MM.1S (cell line): ENCODE data around the gene CANT1.
A peak's percentile ranks its signal among the peaks of the same experiment; 100 is the strongest.

Experiments used
- DNase-seq: peaks from one replicate; pipeline ENCODE4 v3.0.0-alpha.2; 2015
- H2AFZ ChIP-seq: fragments of 300-600 bp; sonication (generic); 2 replicates; pipeline ENCODE4 v1.6.0; 2016; ENCODE audit warnings: antibody characterized with exemption, low read length
- H3F3A ChIP-seq: fragments of 300-600 bp; sonication (generic); 2 replicates; pipeline ENCODE4 v1.6.1; 2016; ENCODE audit warnings: mild to moderate bottlenecking, antibody characterized with exemption, low read length, moderate library complexity, mixed read lengths; ENCODE audit not compliant: insufficient read depth
- H3K27ac ChIP-seq: fragments of 300-600 bp; sonication (generic); 2 replicates; pipeline ENCODE4 v1.5.1; 2016; ENCODE audit warnings: mild to moderate bottlenecking, low read length
- H3K27me3 ChIP-seq: fragments of 300-600 bp; sonication (generic); replicated peaks from 2 replicates; pipeline ENCODE4 v1.6.0; 2016; ENCODE audit warnings: low read length; ENCODE audit not compliant: insufficient read depth
- H3K36me3 ChIP-seq: fragments of 300-600 bp; sonication (generic); replicated peaks from 2 replicates; pipeline ENCODE4 v1.6.1; 2016; ENCODE audit warnings: mild to moderate bottlenecking, low read length, mixed read lengths; ENCODE audit not compliant: insufficient read depth
- H3K4me1 ChIP-seq: fragments of 300-600 bp; sonication (generic); 2 replicates; pipeline ENCODE4 v1.6.1; 2016; ENCODE audit warnings: low read length, mixed read lengths
- H3K4me2 ChIP-seq: fragments of 300-600 bp; sonication (generic); 2 replicates; pipeline ENCODE4 v1.6.0; 2016; ENCODE audit warnings: low read depth, low read length
- H3K4me3 ChIP-seq: fragments of 300-600 bp; sonication (generic); 2 replicates; pipeline ENCODE4 v1.5.1; 2016; ENCODE audit warnings: low read length, mixed read lengths
- H3K79me2 ChIP-seq: fragments of 300-600 bp; sonication (generic); 2 replicates; pipeline ENCODE4 v1.6.1; 2016; ENCODE audit warnings: mixed run types, low read length, mixed read lengths
- H3K9ac ChIP-seq: fragments of 300-600 bp; sonication (generic); 2 replicates; pipeline ENCODE4 v1.6.1; 2016; ENCODE audit warnings: low read length, mixed read lengths
- H3K9me2 ChIP-seq: fragments of 300-600 bp; sonication (generic); replicated peaks from 2 replicates; pipeline ENCODE4 v1.6.1; 2016; ENCODE audit warnings: mild to moderate bottlenecking, low read length, mixed read lengths; ENCODE audit not compliant: insufficient read depth
- H3K9me3 ChIP-seq: fragments of 300-600 bp; sonication (generic); replicated peaks from 2 replicates; pipeline ENCODE4 v1.6.1; 2016; ENCODE audit warnings: mild to moderate bottlenecking, low read length, mixed read lengths; ENCODE audit not compliant: insufficient read depth
- H4K20me1 ChIP-seq: fragments of 300-600 bp; sonication (generic); 2 replicates; pipeline ENCODE4 v1.6.1; 2016; ENCODE audit warnings: mild to moderate bottlenecking, low read length, moderate library complexity, mixed read lengths; ENCODE audit not compliant: insufficient read depth
- CTCF ChIP-seq: fragments of 300-600 bp; sonication (generic); IDR thresholded peaks from 2 replicates; pipeline ENCODE4 v1.5.1; 2016; ENCODE audit warnings: antibody characterized with exemption, low read length, mixed read lengths
- EZH2 ChIP-seq: fragments of 300-600 bp; sonication (generic); optimal IDR thresholded peaks from 2 replicates; pipeline ENCODE3; 2017; ENCODE audit warnings: low read depth, mild to moderate bottlenecking, antibody characterized with exemption, low read length, mixed read lengths
- EZH2phosphoT487 ChIP-seq: fragments of 300-600 bp; sonication (generic); IDR thresholded peaks from 2 replicates; pipeline ENCODE4 v1.6.1; 2018; ENCODE audit warnings: antibody characterized with exemption, low read length

The CANT1 gene

GRCh38 chr17:79027274-79027924 is 17.8 kb upstream of the CANT1 start:
- H3K9ac ChIP-seq: no peak overlapping the region
- DNase-seq: no peak
- no peaks in the 10 kb centered on the region for H4K20me1 ChIP-seq
- H3K9me3 ChIP-seq: no peaks in the 10 kb centered on the region
- H3K79me2 ChIP-seq: no peaks in the 10 kb centered on the region
- H3K4me2 ChIP-seq: no peak overlapping the region
- H3K27me3 ChIP-seq: peaks cover 97% of the 10 kb centered on the region
- no peak overlapping the region for H3K4me3 ChIP-seq
- no peak overlapping the region for H3K27ac ChIP-seq
- no peaks in the 10 kb centered on the region for H3K36me3 ChIP-seq
- no peaks in the 10 kb centered on the region for H3K9me2 ChIP-seq
- H2AFZ ChIP-seq: no peak overlapping the region
- H3F3A ChIP-seq: no peaks in the 10 kb centered on the region
- H3K4me1 ChIP-seq: no peaks in the 10 kb centered on the region
- TF ChIP-seq EZH2phosphoT487 (no peak), CTCF (no peak), EZH2 (no peak)

DNA sequence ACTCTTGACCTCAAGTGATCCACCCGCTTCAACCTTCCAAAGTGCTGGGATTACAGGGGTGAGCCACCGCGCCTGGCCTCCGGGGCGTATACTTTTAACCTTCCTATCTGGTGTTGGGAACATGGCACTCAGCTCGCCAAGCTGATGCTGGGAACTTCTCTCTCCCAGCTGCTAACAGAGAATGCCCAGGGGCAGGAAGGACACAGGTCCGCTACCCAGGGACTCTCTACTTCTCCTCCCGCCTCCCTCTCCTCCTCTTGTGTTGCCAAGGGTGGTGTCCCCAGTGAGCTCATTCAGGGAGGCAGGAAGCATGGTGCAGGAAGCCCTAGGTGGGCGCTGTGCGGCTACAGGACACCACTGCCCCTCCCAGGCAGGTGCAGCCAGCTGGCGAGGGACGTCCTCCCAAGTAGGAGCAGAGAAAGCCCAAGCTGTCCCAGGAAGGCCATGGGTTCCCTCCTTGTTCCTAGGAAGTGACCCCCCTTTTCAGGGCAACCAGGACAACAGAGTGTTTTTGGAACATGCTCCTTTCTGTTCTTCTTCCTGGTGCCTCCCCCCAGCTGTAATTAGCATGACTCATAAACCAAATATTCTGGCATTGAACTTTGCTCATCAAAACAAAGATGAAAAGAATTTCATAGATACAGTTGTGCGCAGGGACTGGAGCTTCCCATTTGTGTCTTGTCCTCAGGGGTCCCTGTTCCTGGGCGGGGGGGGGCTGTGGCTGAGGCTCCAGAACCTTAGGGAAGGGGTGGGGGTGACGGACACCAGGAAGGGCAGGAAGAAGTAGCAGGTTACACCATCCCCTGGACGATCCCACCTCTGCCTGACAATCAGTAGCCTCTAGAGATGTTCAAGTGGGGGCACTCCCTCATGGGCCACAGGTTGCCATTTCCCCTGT is 17.1 kb upstream of the CANT1 start:
- Histone ChIP-seq H4K20me1 (no peaks in the 10 kb centered on the region), H3K27me3 (peaks cover 97% of the 10 kb centered on the region), H2AFZ (no peak overlapping the region), H3K9me3 (no peaks in the 10 kb centered on the region), H3K27ac (no peak overlapping the region), H3K9ac (no peak overlapping the region), H3K4me3 (no peak overlapping the region), H3K9me2 (no peaks in the 10 kb centered on the region), H3K4me2 (no peak overlapping the region), H3K36me3 (no peaks in the 10 kb centered on the region), H3K79me2 (no peaks in the 10 kb centered on the region), H3K4me1 (no peaks in the 10 kb centered on the region), H3F3A (no peaks in the 10 kb centered on the region)
- TF ChIP-seq EZH2 (no peak), EZH2phosphoT487 (no peak), CTCF (no peak)
- DNase-seq: no peak

DNA sequence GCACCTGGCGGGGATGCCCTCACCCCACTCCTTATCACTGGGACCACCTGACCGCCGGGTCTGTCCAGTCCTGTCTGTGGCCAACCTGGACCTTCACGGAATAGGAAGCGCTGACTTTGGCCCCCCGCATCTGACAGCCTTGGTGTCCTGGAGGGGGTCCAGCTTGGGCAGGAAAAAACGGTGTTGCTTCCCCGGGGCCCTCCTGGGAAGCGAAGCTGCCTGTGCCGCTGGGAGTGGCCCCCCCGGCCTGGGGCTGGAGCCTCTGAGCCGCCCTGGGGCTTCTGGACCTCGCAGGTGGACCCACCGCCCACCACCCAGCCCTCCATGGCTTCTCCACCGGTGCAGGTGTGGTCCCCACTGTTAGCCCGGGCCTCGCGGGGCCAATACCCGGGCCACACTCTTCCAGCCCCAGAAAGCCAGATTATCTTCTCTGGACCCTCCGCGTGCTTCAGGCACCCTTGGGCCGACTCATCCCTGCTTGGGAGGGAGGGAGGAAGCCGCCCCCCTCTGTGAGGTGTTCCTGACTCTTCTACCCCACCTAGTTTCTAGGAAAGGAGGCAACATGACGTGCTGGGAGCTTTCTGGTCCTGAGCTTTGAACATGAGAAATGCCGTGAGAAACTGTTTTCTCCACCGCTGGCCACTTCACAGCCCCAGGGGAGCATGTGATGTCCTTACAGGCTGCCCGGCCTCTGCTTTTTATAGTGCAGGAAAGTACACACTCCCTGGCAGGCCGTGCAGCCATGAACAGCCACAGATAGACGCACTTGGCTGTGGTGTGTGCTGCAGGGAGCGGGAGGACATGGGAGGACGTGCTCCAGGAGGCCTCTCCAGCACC is 15.6 kb upstream of the CANT1 start:
- H3K4me3 ChIP-seq: peak overlapping the region; percentile 74
- no peaks in the 10 kb centered on the region for H3K4me1 ChIP-seq
- no peak for TF ChIP-seq CTCF
- TF ChIP-seq EZH2phosphoT487: no peak
- TF ChIP-seq EZH2: no peak
- no peaks in the 10 kb centered on the region for H3K9me2 ChIP-seq
- no peak overlapping the region for H3K27ac ChIP-seq
- DNase-seq: no peak
- no peak overlapping the region for H2AFZ ChIP-seq
- no peaks in the 10 kb centered on the region for H3K36me3 ChIP-seq
- no peaks in the 10 kb centered on the region for H3F3A ChIP-seq
- H4K20me1 ChIP-seq: no peaks in the 10 kb centered on the region
- peaks cover 97% of the 10 kb centered on the region for H3K27me3 ChIP-seq
- no peaks in the 10 kb centered on the region for H3K79me2 ChIP-seq
- no peak overlapping the region for H3K9ac ChIP-seq
- H3K9me3 ChIP-seq: no peaks in the 10 kb centered on the region
- peak overlapping the region; percentile 100 for H3K4me2 ChIP-seq
